Measurements from ENCODE around the gene AKTIP.
"Not testable (repeated sequence)": the region's sequence is repeated elsewhere in the genome, so short reads cannot be mapped to it uniquely, and the experiment has no call there.

The AKTIP gene

GRCh38 chr16:53517851-53518250 is 14.8 kb upstream of the AKTIP start:
- in situ Hi-C loops (cut with HindIII; ENCODE audit: low sequenced_read_pairs), result no loop called here

DNA sequence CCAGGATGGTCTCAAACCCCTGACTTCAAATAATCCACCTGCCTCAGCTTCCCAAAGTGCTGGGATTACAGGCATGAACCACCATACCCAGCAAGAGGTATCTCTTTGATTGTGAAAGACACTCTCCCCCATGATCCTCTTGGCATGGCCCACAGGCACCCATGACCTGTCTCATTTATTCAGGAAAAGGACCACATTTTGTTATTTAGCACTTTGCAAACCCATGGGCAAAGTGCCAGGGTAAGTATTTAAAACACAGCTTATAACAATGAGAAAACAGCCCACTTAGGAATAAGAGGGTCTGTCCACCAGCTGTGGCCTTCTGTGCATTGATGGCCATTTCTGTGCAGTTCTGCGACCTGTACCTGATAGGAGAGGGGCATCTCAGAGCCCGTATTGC is 12.8 kb upstream of the AKTIP start:
- in situ Hi-C loops (cut with HindIII; ENCODE audit: low sequenced_read_pairs), result no loop called here

DNA sequence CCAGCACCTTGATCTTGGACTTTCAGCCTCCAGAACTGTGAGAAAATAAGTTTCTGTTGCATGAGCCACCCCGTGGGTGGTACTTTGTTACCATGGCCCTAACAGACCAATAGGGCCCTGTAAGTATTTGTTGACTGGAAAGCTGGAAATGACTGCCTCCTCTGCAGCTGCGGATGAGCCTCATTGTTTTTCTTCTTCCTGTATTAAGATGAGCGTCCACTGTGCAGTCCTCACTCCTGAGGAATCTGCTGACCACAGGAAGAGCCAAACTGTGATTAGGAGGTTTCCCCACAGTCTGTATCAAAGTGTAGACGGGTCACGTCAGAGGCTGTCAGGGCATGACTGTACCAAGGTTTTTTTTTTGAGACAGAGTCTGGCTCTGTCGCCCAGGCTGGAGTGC is 12.2 kb upstream of the AKTIP start:
- in situ Hi-C loops (cut with HindIII; ENCODE audit: low sequenced_read_pairs), result no loop called here

DNA sequence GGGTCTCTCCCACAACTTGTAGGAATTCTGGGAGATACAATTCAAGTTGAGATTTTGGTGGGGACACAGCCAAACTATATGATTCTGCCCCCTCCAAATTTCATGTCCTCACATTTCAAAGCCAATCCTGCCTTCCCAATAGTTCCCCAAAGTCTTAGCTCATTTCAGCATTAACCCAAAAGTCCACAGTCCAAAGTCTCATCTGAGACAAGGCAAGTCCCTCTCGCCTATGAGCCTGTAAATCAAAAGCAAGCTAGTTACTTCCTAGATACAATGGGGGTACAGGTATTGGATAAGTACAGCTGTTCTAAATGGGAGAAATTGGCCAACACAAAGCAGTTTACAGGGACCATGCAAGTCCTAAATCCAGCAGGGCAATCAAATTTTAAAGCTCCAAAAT is 9.8 kb upstream of the AKTIP start:
- in situ Hi-C loops (cut with HindIII; ENCODE audit: low sequenced_read_pairs), result not testable (repeated sequence)

DNA sequence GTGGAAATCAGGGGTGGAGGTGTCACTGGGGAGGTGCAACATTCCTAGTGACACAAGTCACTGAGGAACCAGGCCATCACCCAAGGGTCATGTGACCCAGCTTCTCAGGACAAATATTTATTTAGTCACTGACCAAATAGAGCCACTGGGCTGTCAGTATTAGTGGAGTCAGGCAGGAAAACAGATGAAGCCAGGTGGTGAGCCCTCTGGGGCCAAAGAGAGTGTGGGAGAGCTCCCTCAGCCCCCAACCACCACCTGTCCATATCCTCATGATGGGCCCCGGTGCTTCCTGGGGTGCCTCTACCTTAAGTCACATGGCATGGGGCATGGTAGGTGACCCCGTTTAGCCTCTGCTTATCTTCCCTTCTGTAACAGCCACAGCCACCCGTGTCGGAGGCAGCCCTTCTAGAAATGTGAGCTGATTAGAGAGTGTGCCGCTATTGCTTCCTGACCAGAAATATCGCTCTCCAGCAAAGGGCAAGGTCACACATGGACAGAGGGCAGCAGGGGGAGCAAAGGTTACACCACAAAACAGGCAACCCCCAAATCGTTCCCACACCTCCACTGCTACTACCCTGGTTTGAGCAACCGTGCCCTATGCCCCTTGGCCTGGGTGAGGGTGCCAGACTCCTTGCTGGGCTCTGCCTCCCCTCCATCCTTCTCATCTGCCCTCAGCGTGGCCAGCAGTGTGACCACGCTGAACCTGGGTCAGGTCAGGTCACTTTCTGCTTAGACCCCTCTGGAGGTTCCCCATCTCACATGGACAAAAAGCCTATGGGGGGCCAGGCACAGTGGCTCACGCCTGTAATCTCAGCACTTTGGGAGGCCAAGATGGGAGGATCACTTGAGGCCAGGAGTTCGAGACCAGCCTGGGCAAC is 8.6 kb upstream of the AKTIP start:
- in situ Hi-C loops (cut with HindIII; ENCODE audit: low sequenced_read_pairs), result no loop called here

DNA sequence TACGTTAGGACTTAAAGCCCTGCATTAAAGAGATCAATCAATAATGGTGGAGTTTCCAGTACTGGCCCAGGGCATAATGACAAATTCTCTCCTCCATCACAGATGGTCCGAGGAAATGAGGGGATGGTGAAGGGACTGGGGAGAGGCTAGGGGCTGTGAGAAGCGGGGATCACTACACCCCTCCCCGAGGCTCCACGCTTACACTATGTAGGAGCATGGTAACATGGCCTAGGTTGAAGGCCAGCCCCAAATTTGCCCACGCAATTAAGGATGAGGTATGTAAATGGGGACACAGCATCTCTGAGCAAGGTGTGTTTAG is 8.0 kb upstream of the AKTIP start:
- in situ Hi-C loops (cut with HindIII; ENCODE audit: low sequenced_read_pairs), result no loop called here

GRCh38 chr16:53510704-53511070 is 7.7 kb upstream of the AKTIP start:
- in situ Hi-C loops (cut with HindIII; ENCODE audit: low sequenced_read_pairs), result no loop called here

DNA sequence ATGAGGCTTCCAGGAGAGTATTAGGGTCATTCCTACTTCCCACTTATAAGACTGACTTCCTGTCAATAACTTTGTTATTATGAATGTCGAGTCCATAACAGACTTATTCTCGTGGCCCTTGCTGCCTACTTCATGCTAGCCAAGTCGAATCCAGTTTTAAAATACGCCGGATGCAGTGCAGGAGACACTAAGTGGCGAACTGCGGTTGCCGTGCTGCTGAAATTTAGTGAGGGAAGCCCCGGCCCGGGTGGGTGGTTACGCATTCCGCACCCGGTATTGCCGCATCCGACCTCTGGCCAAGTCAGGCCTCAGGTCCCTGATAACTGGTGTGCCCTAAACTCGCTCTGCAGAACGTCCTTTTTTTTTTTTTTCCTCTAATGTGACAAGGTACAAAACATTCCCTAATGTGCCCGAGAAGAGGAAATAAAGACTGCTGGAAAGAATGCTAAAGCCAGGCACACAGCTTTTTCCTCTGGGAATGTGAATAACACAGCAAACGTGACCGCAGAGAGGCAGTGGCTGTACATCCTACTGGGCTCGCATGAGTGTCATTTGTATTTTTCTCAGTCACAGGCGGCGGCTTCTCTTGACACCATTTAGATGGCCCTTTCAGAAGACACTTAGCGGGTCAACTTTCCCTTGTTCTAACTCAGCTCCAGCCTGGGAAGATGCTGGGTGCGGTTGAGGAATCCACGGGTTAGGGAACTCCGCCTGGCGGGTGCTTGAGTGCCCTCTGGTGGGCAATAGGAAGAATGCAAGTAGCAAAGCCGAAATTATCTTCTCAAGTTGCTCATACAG is 7.1 kb upstream of the AKTIP start:
- in situ Hi-C loops (cut with HindIII; ENCODE audit: low sequenced_read_pairs), result loop anchor here (5.0 kb wide), 1 partner anchor 218 kb away; no protein-coding TSS in a partner anchor

DNA sequence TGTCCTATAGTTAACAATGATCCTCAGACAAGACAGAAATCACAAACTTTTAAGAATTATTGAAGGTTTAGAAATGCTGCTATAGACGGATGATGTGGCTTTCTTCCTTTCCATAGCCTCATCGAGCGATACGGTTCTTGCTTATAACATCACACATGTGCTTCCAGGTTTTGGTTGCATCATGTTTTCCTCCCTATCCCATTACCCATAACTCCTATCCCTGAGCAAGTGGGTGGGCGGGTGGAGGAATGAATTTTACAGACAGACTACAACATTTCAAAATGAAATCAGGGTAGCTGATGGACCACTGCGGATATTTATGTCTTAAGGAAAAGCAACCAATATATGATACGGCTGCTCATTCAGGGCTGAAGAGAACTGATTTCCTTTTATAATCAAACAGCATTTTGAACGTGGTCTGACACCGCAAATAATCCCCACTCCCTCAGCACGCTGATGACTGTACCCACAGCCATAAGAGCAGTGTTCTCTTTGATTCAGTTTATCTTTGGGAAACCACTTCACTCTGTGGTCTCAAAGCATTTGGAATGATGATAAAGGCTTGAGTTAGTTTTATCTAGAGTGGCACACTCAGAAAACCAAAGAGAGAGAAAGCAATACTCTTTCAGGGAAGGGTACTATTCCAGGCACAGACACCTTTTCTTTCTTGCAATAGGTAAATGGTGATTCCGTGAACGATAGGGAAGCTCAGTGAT is 4.6 kb upstream of the AKTIP start:
- in situ Hi-C loops (cut with HindIII; ENCODE audit: low sequenced_read_pairs), result loop anchor here (5.0 kb wide), 1 partner anchor 215 kb away; no protein-coding TSS in a partner anchor

- in situ Hi-C loops (cut with HindIII; ENCODE audit: low sequenced_read_pairs), result loop anchor here (5.0 kb wide), 1 partner anchor 214 kb away; no protein-coding TSS in a partner anchor
Measured at GRCh38 chr16:53506254-53506653, 3.2 kb upstream of the AKTIP start.

GRCh38 chr16:53504665-53505064 is 1.7 kb upstream of the AKTIP start:
- in situ Hi-C loops (cut with HindIII; ENCODE audit: low sequenced_read_pairs), result loop anchor here (5.0 kb wide), 1 partner anchor 212 kb away; no protein-coding TSS in a partner anchor

DNA sequence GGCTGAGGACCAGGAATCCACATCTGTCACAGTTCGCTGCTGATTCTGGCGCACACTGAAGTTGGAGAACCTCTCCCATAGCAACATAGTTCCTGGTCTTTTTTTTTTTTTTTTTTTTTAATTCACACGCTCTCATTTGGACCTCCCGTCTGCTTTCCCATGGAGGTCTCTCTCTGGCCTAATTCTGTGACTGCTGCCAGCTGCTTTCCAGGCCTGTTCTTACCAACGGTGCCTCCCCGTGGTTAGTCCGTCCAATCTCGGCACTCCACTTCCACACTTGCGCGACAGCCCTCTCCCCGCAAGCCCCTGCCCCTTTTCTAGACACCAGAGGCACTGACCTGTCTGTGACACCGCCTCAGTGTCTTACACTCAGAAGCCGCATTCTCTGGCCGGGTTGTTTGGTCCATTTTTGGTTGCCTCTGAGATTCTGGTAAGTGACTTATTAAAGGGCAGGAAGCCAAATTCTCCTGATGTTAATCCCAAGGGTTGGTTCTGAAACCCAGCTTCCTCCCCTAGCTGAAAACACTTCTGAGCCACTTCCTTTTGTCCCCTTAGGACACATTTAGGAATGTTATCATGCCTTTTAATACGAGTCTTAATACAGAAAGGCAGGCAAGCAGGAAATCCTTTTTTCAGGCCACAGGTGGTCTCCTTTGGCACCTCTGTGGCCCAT is 1.1 kb upstream of the AKTIP start:
- in situ Hi-C loops (cut with HindIII; ENCODE audit: low sequenced_read_pairs), result no loop called here

DNA sequence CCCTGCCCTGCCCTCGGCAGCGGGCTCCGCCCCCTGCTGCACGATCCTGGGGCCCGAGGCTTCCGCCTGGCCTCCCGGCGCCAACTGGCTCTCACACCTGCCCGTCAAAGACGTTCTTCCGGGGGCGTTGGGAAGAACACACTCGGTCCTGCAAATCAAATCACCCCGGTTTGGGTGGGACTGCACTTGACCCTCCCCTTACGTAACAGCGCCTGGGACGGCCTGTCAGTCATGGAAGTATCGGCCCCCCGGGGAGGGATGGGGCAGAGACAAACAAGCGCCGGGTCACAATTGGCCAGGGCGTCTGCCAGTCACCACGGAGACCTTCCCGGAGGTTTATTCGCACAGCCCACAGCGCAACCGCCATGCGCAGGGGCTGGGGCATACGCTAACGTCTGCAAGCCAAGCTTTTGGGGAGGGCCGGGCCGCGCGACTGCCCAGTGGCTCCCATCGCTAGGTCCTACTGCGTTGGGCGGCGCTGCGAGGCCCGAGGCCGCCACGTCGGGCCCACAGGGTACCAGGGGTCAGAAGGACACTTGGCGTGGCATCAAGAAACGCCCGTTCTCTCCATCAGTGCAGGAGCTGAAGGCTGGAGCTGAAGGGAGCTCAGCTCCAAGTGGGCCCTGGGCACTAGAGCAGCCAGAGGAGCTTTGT is 388 bp upstream of the AKTIP start:
- in situ Hi-C loops (cut with HindIII; ENCODE audit: low sequenced_read_pairs), result no loop called here

GRCh38 chr16:53501216-53501859 is 1.7 kb downstream of the AKTIP start:
- in situ Hi-C loops (cut with HindIII; ENCODE audit: low sequenced_read_pairs), result no loop called here

- in situ Hi-C loops (cut with HindIII; ENCODE audit: low sequenced_read_pairs), result no loop called here
Measured at GRCh38 chr16:53498984-53499383, 4.0 kb downstream of the AKTIP start.

DNA sequence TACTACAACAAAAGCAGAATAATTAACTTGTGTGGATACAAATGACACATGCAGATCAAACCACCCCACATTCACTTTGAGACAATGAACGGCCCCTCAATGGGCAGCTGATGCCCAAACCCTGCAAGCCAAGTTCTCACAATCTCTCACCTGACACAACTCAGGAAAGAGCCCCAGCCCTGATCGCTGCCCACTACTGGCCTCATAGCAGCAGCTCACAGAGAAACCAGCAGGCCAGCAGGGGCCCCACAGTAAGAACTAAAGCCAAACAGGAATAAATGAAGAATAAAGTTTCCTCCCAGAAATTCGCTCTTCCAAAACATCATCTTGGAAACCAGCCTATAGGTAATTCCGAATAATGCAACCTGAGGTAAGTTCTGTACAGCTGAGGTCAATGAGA is 7.7 kb downstream of the AKTIP start:
- in situ Hi-C loops (cut with HindIII; ENCODE audit: low sequenced_read_pairs), result no loop called here

DNA sequence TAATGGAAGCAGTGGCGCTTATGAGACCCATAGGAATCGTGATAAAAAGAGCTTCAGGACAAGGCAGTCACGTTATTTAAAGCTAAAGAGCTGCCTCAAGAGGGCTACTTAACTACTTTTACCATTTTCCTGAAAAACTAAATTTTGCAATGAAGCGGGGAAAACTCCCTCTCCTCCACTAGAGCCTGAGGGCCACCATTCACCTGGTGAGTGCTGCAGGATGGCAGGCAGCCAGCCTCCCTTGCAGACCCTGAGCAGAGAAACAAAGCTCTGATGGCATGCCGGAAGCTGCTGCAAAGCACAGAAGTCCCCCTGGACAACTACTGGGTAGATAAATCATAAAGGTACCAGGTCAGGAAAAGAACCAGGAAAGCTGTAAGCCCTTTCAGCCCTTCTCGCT is 8.4 kb downstream of the AKTIP start:
- in situ Hi-C loops (cut with HindIII; ENCODE audit: low sequenced_read_pairs), result no loop called here

- in situ Hi-C loops (cut with HindIII; ENCODE audit: low sequenced_read_pairs), result no loop called here
Measured at GRCh38 chr16:53492503-53492902, 10.5 kb downstream of the AKTIP start.

DNA sequence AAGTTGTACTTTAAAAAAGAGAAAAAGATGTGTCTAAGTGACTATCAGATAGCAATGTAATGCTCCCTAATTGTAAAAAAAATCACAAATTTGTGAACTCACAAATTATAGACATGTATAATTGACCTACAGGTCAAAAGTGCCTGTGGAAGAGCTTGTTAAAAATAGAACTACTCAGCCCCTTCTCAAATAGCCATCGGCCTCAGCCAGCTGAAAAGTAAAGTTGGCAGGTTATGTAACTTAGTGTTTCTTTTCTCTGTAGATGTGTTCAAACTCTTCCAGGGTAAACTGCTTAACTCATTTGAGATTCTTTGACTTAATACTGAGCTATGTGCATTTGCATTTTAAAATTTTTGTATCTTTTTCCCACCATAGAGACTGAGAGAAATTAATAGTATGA is 13.3 kb downstream of the AKTIP start:
- in situ Hi-C loops (cut with HindIII; ENCODE audit: low sequenced_read_pairs), result loop anchor here (5.0 kb wide), 1 partner anchor 38 kb away; no protein-coding TSS in a partner anchor

- in situ Hi-C loops (cut with HindIII; ENCODE audit: low sequenced_read_pairs), result loop anchor here (5.0 kb wide), 1 partner anchor 41 kb away; no protein-coding TSS in a partner anchor
Measured at GRCh38 chr16:53486230-53486629, 16.8 kb downstream of the AKTIP start.

Measured in endothelial cell of hepatic sinusoid (primary cell).